GM21737 (cell line): ENCODE data around the gene ZNF124.
A peak's percentile ranks its signal among the peaks of the same experiment; 100 is the strongest.
"Not testable (repeated sequence)": the region's sequence is repeated elsewhere in the genome, so short reads cannot be mapped to it uniquely, and the experiment has no call there.

Source experiments
- ATAC-seq: cut with Tn5 transposase; IDR thresholded peaks from one replicate; pipeline ENCODE4 v1.9.1; 2021; ENCODE audit warnings: mild to moderate bottlenecking, moderate library complexity; ENCODE audit not compliant: unreplicated experiment

The ZNF124 gene

DNA sequence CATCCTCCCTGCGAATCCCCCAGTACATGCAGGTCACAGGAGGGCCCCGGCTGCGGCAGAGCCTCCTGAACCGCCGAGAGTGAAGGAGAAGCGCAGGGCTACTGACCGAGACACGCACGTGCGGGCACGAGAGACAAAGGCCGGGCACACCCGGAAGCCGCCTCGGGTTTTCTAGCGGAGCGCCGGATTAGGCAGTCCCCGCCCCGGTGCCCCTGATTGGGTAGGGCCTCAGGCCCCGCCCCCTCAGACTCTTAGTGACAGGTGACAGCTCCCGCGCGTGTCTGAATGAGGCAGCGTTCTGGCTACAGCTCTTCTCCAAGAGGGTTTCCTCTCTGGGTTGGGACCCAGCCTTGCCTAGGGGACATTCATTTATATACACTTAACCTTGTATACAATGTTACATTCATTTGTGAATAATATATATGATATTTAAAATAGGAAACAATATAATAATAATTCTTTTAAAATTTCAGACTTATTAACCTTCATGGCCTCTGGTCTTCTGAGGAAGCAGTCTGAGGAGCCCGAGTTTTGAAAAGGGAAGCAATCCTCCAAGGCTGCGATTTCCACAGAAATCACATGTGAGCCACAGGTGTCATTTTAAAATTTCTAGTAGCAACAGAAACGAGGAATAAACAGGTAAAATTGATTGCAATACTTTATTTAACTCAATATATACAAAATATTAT, at the start of gene ZNF124:
TSS of gene ZNF124 (minus strand) at position 146 of the 689 bp plus-strand sequence. CDS start at position 3, 143 bp downstream.
- peak; percentile 97 for ATAC-seq

DNA sequence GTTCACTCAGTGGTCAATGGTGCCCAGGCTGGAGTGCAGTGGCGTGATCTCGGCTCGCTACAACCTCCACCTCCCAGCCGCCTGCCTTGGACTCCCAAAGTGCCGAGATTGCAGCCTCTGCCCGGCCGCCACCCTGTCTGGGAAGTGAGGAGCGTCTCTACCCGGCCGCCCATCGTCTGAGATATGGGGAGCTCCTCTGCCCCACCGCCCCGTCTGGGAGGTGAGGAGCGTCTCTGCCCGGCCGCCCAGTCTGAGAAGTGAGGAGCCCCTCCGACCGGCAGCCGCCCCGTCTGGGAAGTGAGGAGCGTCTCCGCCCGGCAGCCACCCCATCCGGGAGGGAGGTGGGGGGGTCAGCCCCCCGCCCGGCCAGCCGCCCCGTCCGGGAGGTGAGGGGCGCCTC, 48.5 kb upstream of the ZNF124 start:
- not testable (repeated sequence) for ATAC-seq

DNA sequence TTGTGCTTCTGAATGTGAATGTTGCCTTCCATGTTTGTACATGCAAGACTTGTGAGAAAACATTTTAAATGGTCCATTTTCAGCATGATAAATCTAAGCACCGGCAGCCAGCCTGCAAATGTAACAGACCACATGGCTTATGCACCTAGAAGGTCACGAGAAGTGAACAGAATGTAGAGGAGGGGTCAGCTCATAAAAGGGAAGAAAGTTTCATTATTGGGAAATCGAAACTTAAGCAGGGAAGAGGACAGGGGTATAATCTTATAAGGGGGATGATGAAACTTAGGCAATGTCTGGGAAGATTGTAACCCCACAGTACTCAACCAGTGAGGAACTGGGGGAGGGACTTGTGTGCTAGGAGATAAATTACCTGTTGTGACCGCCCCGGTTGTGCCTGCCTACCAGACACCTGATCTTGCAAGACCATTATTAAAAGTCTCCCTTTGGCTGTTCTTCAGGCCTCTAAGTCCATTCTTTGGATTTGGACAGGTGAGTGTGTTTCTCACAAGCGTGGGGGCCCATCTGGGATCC, 46.4 kb upstream of the ZNF124 start:
- ATAC-seq = no peak

DNA sequence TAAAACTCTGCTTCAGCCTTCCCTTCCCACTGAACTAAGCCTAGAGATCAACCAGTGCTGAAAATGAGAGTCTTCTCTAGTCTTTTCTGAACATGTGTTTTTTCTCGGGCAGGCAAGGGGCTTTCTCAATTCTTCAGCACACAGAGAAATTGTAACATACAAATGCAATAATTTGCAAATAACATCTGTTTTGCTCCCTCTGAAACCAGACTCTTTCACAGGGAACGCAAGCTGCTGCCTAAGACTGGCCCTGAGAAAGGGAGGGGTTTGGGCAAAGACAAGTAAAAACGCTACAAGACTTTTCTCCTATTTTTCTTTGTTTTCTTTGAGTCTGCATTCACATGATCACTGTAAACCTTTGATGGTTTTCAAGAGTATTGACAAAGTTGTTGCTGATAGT, 44.4 kb upstream of the ZNF124 start:
- ATAC-seq = no peak

DNA sequence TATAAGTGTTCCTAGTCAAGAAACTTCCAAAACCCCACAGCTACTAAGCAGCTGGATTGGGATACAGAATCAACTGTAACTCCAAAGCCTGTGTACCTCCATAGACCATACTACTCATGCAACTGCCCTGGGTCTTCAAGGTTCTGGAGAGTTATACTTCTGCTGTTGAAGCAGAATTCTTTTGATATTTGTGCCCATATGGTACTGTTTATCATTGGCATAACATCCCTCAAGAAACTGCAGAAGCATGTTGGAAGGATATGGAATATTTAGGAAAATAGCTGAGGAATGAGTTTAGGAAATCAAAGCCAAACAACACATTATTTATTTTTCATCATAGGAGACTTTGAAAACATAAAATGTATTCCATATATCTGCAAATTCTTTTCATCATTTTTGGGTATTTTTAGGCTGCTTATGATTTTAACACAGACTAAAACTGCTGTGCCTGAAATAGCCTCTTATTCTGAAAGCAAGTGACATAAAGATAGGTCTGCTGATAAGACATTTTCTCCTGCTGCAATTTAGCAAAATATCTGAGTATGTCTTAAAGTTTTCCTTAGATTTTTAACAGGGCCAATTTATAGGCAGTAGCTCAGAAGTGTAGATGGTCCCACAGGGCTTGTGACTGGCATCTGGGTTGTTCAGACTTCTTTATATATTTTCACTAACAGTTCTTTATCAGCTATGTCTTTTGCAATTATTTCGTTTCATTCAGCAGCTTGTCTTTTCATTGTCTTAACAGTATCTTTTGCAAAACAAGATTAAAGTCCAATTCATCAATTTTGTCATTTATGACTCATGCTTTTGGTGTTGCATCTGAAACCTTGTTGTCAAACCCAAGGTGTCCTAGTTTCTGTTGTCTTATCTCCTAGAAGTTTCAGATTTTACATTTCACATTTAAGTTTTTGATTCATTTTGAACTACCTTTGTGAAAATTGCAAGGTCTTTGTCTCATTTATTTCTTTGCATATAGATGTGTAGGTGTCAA, 41.1 kb upstream of the ZNF124 start:
- no peak for ATAC-seq

DNA sequence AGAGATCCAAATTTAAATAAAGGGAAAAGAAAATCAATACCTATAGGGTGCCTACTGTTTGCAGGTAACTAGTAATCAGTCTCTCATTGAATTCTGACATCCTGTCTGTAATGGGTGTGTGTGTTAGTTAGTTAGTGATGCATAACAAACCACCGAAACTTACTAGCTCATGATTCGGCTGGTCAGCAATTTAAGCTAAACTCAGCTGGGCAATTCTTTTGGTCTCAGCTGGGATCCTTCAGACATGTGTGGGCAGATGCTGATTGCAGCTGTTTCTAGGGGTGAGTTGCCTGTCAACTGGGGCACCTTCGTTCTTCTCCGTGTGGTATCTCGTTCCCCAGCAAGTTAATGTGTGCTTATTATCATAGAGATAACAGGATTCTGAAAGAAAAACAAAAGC, 40.2 kb upstream of the ZNF124 start:
- ATAC-seq = peak; percentile 54

DNA sequence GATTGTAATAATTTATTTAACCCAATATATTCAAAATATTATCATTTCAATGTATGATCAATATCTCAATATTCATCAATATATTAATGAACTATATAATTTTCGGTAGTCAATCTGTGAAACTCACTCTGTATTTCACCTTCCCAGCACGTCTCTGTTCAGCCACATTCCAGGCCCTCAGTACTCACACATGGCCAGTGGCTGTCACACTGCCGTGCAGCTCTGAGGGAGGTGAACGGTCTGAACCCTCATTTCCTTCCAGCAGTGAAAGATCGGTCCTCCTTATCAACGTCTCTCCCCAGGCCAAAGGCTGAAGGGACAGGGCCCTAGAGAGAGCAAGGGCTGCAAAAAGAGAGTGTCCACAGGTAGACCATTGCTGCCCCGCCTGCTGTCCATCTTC, 39.5 kb upstream of the ZNF124 start:
- ATAC-seq = no peak

DNA sequence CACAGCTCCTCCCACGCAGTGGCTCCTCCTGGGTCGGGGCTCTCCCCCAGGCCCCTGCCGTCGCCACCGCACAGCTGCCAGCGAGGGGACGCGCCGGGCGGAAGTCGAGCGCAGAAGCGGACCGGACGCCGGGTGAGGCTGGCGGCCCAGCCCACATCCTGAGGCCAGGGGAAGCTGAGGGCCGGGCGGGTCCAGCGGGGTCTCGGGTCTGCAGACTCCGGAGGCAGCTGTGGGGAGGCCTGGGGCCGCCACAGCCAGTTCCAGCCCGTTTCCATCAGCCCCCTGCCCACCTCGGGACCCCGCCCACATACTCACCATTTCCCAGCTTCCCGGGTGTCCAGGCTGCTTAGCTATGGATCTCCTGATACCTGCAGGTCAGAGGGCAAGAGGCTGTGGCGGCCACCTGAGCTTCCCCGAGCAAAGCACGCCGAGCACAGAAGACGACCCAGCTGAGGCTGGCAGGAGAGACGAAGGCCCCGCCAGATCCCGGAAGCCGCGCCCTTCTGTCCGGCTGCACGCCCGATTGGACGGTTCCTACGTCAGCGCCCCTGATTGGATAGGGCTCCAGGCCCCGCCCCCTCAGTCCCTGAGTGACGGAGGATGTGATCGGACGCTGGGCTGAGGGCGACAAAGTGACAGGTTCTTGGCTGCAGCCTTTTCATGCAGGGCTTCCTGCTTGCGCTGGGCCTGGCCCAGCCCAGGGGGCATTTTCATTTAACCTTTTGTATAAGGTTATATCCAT, 38.7 kb upstream of the ZNF124 start:
- peak; percentile 91 for ATAC-seq

DNA sequence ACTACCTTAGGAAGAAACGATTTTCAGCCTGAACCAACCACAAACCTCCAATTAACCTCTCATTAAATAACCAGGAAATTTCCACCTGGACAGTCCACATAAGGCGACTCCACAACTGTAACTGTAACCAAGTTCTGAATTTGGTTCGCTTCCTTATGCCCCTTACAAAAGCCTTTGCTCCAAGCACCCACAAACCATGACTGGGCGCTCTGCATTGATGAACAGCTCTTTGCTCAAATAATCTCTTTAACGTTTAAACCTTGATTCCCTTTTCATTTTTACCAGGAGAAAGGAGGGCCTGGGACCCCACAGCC, 38.2 kb upstream of the ZNF124 start:
- ATAC-seq = peak; percentile 5

DNA sequence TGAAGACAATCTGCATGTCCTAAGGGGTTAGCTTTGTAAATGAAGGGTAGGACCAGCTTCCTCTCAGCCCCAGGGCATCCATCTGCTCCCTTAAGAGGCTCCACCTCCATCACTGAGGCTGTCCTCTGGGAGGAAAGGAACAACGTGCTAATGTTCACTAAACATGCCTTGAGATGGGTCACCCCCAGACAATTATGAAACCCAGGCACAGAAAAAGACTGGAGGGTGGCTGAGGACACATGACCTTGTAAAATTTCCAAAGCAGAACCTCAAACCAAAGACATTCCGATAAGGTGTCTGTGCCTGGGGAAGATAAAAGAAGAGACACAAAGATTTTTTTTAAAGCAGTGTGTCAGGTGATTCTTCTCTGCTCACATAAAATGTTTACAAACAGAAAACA, 37.6 kb upstream of the ZNF124 start:
- ATAC-seq = no peak

DNA sequence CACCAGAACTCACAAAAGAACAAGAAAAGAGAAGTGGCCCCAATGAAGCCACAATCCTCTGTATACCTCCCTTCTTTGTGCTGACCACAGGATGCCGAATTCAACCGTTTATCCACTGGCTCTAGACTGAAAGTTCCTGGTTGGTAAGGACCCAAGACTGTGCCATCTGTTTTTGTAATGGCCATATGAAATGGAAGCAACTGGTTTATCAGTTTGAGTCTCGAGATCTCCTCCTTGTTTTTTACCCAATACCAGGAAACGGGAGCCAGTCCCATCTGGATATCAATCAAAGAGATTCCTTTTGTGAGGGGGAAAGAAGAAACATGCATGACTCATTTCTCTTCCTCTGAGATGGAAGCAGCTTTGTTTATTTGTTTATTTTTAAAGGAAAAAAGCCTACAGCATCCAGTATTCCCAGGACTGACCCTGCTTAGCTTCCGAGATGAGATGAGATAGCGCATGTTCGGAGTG, 32.4 kb upstream of the ZNF124 start:
- ATAC-seq = no peak

DNA sequence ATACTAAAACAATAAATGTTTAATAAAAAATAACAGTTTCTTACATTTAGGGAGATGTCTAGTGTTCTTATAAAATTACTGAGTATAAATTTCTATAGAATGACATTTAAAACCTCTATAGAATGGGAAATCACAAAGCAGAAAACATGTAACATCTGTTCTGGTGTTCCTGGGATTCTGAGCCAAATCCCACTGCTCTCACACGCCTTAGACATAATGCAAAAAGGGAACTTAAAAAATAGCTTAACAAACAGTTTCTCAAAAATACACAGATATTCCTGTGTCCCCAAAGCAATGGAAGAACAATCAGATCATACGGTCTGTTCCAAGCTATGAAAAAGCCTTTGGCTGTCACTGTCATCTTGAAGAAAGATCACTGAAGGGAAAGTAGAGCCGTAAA, 27.0 kb upstream of the ZNF124 start:
- no peak for ATAC-seq

DNA sequence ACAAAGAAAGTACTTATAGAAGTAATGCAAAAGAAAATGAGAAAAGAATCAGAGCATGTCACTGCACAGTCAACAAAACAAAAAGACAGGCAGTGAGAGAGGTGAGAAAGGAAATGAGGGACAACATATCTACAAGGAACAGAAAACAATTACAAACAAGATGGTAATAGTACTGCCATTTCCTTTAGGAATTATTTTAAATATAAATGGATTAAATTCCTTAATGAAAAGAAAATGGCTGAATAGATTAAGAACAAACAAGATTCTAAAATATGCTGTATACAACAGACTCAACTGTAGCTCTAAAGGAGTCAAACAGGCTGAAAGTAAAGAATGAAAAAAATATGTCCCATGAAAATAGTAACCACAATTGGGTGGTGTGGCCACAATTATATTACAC, 22.1 kb upstream of the ZNF124 start:
- ATAC-seq = no peak

DNA sequence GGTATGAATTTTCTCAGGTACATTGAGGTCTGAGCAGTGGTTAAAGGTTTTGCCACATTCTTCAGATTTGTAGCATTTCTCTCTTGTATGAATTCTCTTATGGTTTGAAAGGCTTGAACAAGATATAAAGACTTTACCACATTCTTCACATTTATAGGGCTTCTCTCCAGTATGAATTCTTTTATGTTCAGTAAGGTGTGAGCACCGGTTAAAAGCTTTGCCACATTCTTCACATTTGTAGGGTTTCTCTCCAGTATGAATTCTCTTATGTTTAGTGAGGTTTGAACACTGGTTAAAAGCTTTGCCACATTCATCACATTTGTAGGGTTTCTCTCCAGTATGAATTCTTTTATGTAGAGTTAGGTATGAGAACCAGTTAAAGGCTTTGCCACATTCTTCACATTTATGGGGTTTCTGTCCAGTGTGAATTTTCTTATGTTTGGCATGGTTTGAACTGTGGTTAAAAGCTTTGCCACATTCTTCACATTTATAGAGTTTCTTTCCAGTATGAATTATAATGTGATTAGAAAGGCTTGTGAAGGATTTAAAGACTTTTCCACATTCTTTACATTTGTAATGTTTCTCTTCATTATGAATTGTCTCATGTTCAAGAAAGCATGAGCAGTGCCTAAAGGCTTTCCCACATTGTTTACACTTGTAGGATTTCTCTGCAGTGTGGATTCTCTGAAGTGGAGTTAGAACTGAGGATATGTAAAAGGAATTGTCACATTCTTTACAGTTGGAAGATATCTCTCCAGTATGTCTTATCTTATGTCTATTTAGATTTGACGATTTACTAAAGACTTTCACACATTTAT, 18.4 kb upstream of the ZNF124 start:
- ATAC-seq = no peak

DNA sequence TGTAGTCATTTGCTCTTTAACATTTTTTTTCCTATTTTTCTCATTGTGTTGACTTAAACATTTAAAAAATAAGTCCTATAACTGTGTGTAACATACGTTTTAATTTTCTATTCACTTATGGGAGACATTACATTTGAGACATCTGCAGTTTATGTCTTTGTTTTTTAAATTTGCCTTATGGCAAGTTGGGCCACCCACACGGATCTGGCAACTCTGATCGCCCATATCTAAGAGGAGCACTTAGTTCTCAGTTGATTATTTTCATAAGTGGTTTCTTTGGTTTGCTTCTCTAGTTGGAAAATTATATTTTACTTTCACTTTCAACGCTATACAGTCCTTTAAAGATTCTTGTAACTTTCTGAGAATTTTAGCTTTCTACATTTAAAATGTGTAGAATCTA, 13.8 kb upstream of the ZNF124 start:
- no peak for ATAC-seq

DNA sequence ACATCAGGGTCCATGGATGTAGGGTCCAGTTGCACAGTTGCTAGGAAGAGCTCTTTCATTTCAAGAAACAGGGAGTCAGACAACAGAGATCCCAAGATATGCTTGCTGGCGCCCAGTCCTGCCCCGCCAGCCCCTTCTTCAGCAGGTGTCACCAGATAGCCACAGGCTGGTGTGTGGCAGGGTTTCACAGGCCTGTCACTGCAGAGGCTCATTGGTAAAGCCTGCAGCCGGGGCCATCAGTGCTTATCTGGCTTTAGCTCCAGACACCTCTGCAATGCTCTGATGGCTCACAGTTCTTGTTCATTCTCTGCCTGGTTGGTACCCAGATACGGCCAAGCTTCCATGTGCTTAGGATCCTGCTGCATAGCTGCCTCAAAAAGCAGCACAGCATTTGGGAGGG, 12.4 kb upstream of the ZNF124 start:
- no peak for ATAC-seq

DNA sequence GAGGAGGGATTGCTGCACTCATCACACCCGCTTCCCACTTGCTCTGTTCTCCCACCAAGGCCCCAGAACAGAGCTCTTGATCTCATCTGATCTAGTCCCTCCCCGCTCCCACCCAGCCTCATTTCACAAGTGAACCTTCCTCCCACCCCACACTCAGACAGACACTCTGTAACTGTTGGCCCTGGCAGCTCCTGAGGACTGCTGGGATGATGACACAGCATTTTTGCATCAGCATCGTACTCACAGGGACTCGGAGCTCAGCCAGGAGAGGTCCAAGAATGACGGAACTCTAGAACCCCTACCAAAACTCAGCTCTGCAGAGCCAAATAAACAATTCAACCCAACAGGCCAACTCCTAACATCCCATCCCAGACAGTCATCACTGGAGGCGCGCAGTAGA, 11.2 kb upstream of the ZNF124 start:
- no peak for ATAC-seq

DNA sequence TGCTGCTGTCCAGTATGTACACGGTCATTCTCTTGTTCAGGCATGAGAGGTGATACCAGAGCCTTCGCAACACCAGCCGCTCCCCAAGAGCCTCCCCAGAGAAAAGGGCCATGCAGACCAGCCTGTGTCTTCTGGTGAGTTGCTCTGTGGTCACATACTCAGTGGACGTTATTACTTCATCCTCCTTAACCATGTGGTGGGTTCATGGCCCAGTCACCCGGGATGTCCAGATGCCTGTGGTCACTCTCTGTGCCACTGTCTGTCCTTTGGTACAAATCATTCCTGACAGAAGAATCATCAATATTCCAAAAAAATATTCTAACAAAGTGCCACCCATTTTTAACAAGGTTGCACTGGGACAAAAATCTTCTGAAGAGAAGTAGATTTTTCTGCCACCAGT, 8.8 kb upstream of the ZNF124 start:
- ATAC-seq = no peak

DNA sequence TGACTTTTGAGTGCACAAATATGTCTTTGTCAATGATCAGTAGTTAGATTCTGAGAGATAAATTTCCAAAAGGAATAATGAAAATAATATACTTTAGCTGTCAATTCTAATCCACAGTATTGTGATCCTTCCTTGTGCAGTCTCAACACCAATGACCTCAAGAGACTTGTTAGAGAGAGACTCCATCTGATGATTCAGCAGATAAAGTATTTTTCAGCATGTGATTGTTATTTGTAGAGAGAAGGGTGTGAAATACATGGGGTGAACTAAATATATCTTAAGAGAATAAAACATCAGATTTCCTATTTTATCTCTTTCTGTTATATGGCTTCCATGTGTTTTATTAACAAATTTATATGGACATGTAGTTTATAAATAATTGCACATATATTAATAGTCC, 5.9 kb upstream of the ZNF124 start:
- ATAC-seq = no peak

DNA sequence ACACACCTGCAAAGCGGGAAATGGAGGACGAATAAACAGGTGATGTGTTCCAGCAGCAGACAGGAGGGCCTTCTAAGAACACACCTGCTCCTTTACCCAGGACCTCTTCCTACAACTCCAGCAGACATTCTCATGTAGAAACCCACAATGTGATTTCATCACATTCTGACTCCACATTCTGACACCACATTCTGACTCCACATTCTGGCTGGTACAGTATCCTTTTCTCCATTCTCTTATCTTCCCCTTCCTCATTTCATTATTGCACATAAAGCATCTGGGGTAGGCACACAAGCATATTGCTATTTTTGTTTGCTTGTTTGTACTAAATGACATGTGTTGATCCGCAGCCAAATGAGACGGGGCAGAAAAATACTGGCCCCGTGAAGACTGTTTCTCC, 3.6 kb upstream of the ZNF124 start:
- no peak for ATAC-seq
